Right lobe of liver (tissue), 6 donors: Measurements from ENCODE around the gene CAPS. TPM values are rescaled to one million over a fixed set of nuclear protein-coding genes. Genes with fewer than 3 reads are reported as not detected.

Source experiments
- ATAC-seq, 4 donors: fragments of 200-7000 bp; cut with Tn5 transposase; one replicate each; pipeline ENCODE4 v1.9.1; 2020; ENCODE audit warnings: mild to moderate bottlenecking in 4 of 4, moderate library complexity in 4 of 4
- DNase-seq, 3 donors: peaks; one replicate each; pipeline ENCODE4 v3.0.0-alpha.2; 2020
- H3K27ac ChIP-seq, 3 donors: fragments of 200-600 bp; one replicate each; pipeline ENCODE4 v1.8.0; 2022
- H3K27me3 ChIP-seq, 2 donors: fragments of 200-600 bp; one replicate each; pipeline ENCODE4 v1.8.0; 2022
- H3K36me3 ChIP-seq, 4 donors: fragments of 200-600 bp; sonication (generic) in 1 of 4; one replicate each; pipeline versions ENCODE4 v1.5.1 to v1.8.0; 2017 to 2022; ENCODE audit warnings: control low read depth in 1 of 4
- H3K4me1 ChIP-seq, 4 donors: fragments of 200-600 bp; sonication (generic) in 1 of 4; one replicate each; pipeline versions ENCODE4 v1.5.1 to v1.8.0; 2017 to 2022; ENCODE audit warnings: control low read depth in 1 of 4
- H3K4me3 ChIP-seq, 3 donors: fragments of 200-600 bp; one replicate each; pipeline ENCODE4 v1.8.0; 2022
- H3K9me3 ChIP-seq, 4 donors: fragments of 200-600 bp; sonication (generic) in 1 of 4; one replicate each; pipeline versions ENCODE4 v1.5.1 to v1.8.0; 2017 to 2022; ENCODE audit warnings: control low read depth in 1 of 4
- POLR2A ChIP-seq: fragments of 450-650 bp; IDR thresholded peaks from one replicate; pipeline ENCODE4 v1.6.1; 2017; ENCODE audit warnings: antibody characterized with exemption, mild to moderate bottlenecking
- WGBS: methylation state at CpG from one replicate; pipeline ENCODE4 v1.1.6; 2018; ENCODE audit warnings: low coverage, low lambda C conversion rate; ENCODE audit not compliant: insufficient coverage; ENCODE audit errors: missing lambda C conversion rate; 5-methylcytosine and 5-hydroxymethylcytosine counted together
- intact Hi-C, 2 donors: fragments of 100-400 bp; cut with DNase I; formaldehyde crosslinking; loops; one replicate each; pipeline versions ENCODE4 v1.11.2 to v1.14.1; 2022
- total RNA-seq, 6 experiments: library from RNA; depleted of rRNA in 2 of 6; stranded (reverse); fragments of >200 nt in 2 of 6; fragmentation: NEBNext Ultra II Directional in 3 of 6; extraction: Animal tissue kit (Norgen Biotek cat#: 25700) in 3 of 6; gene quantifications; one replicate each; pipeline versions ENCODE4 v1.1.0 to v1.2.4, GENCODE V29; 2016 to 2023
- TF ChIP-seq, protein P1 (sequence below), 4 donors: fragments of 200-600 bp in 3 of 4; fragments of 450-650 bp in 1 of 4; IDR thresholded peaks; one replicate each; pipeline versions ENCODE4 v1.5.1 to v1.8.0; 2016 to 2022; ENCODE audit warnings: antibody characterized with exemption in 4 of 4, mild to moderate bottlenecking in 2 of 4
- donor health status: DM: no; HTN: yes; CAD: no.
- donor health status: DM: no; HTN: no; CAD: no.
- donor health status: DM: no; HTN: no; CAD: no.
- donor health status: DM: no; HTN: yes; CAD: no.
- donor health status: DM: no; HTN: yes; CAD: no.

CAPS gene
- total RNA-seq, 6 experiments from 2014 or later, result 1.1 to 7.9 (median 5.0) TPM

GRCh38 chr19:5953680-5954213 lies 39.7 kb downstream of the CAPS start:
- ATAC-seq, result no peak

DNA sequence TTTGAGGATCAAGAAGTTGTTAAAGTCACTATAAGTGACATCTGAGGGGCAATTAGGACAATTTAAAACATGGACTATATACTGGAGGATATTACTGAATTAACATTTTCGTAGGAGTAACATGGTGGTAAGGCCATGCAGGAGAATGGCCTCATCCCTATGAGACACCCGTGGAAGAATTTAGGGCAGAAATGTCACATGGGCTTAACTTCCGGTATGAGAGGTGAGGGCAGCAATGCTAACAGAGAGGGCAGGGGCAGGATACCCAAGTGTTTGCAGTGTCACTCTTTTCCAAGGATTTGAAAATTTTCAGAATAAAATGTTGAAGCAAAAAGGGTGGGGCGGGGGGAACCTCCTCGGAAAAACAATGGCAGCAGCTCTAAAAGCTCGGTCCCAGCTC lies 40.2 kb downstream of the CAPS start:
- intact Hi-C loops, result no loop called here
- no peaks in the 10 kb centered on the region for H3K27me3 ChIP-seq
- no peaks in the 10 kb centered on the region for H3K9me3 ChIP-seq
- DNase-seq, result no peak
- no peak for ATAC-seq
- peak overlapping the region in 2 of 3 donors; percentile 48 to 51 for H3K27ac ChIP-seq
- TF ChIP-seq POLR2A, result no peak
- TF ChIP-seq, protein P1, sequence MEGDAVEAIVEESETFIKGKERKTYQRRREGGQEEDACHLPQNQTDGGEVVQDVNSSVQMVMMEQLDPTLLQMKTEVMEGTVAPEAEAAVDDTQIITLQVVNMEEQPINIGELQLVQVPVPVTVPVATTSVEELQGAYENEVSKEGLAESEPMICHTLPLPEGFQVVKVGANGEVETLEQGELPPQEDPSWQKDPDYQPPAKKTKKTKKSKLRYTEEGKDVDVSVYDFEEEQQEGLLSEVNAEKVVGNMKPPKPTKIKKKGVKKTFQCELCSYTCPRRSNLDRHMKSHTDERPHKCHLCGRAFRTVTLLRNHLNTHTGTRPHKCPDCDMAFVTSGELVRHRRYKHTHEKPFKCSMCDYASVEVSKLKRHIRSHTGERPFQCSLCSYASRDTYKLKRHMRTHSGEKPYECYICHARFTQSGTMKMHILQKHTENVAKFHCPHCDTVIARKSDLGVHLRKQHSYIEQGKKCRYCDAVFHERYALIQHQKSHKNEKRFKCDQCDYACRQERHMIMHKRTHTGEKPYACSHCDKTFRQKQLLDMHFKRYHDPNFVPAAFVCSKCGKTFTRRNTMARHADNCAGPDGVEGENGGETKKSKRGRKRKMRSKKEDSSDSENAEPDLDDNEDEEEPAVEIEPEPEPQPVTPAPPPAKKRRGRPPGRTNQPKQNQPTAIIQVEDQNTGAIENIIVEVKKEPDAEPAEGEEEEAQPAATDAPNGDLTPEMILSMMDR (IDR thresholded peaks at IDR 0.05), result no peak
- H3K4me1 ChIP-seq, result peaks cover 0 to 62% (median 22%) of the 10 kb centered on the region in 4 donors
- H3K4me3 ChIP-seq, result no peak overlapping the region
- H3K36me3 ChIP-seq, result no peaks in the 10 kb centered on the region
- 46% methylated on average over 6 of the region's 6 CpGs for WGBS

More at GRCh38 chr19:5953680-5954213, 39.7 kb downstream of the CAPS start:
- TF ChIP-seq POLR2A, result no peak
- TF ChIP-seq, protein P1 (IDR thresholded peaks at IDR 0.05), result no peak
- H3K4me1 ChIP-seq, result peaks cover 0 to 64% (median 25%) of the 10 kb centered on the region in 4 donors
- 61% methylated on average over 13 of the region's 17 CpGs for WGBS
- no peaks in the 10 kb centered on the region for H3K36me3 ChIP-seq
- peak in 1 of 3 donors; percentile 30 for DNase-seq
- no peaks in the 10 kb centered on the region for H3K9me3 ChIP-seq
- H3K27ac ChIP-seq, result peak overlapping the region in 1 of 3 donors; percentile 51
- H3K27me3 ChIP-seq, result no peaks in the 10 kb centered on the region
- no peak overlapping the region for H3K4me3 ChIP-seq
- intact Hi-C loops, result no loop called here

- TF ChIP-seq POLR2A, result no peak
- TF ChIP-seq, protein P1 (IDR thresholded peaks at IDR 0.05), result no peak
- intact Hi-C loops, result no loop called here
- Histone ChIP-seq H3K36me3 (no peaks in the 10 kb centered on the region), H3K27me3 (no peaks in the 10 kb centered on the region), H3K4me1 (peaks cover 0 to 63% (median 22%) of the 10 kb centered on the region in 4 donors), H3K9me3 (no peaks in the 10 kb centered on the region), H3K4me3 (no peak overlapping the region), H3K27ac (peak overlapping the region in 1 of 3 donors; percentile 51)
- DNase-seq (no peak), ATAC-seq (no peak)
- 50% methylated on average over 2 of the region's 3 CpGs for WGBS
Observed at GRCh38 chr19:5955636-5955935, 41.5 kb downstream of the CAPS start.

GRCh38 chr19:5956323-5956722 lies 42.3 kb downstream of the CAPS start:
- no peak for ATAC-seq
- H3K4me1 ChIP-seq, result peaks cover 0 to 66% (median 25%) of the 10 kb centered on the region in 4 donors
- H3K9me3 ChIP-seq, result no peaks in the 10 kb centered on the region
- no peaks in the 10 kb centered on the region for H3K27me3 ChIP-seq
- 83% methylated on average over 2 of the region's 3 CpGs for WGBS
- no peak overlapping the region for H3K27ac ChIP-seq
- TF ChIP-seq, protein P1 (IDR thresholded peaks at IDR 0.05), result no peak
- no peak for TF ChIP-seq POLR2A
- no peak overlapping the region for H3K4me3 ChIP-seq
- H3K36me3 ChIP-seq, result no peaks in the 10 kb centered on the region
- no peak for DNase-seq
- intact Hi-C loops, result no loop called here
